Calu3 (cell line): ENCODE results near the gene TUBA3D. TPM values are rescaled to one million over a fixed set of nuclear protein-coding genes. Genes with fewer than 3 reads are reported as not detected.
"Not testable (repeated sequence)": the region's sequence is repeated elsewhere in the genome, so short reads cannot be mapped to it uniquely, and the experiment has no call there.

Source experiments
- BruUV-seq: library from RNA; stranded (reverse); fragments of 400-500 nt; replicated peaks from 2 replicates; lab custom pipeline; 2021; lab: Mats Ljungman, UMichigan
- CTCF ChIA-PET: fragments of 300-600 bp; sonication (Branson Sonifier 250); formaldehyde crosslinking; loops from one replicate; lab custom pipeline; 2022; ENCODE audit warnings: antibody characterized with exemption; lab: Charles Lee
- DNase-seq: peaks from one replicate; pipeline ENCODE4 v3.0.0; 2022
- H3K27ac Mint-ChIP-seq: one replicate; pipeline ENCODE4 v1.8.0; 2022; ENCODE audit warnings: mixed read lengths; ENCODE audit not compliant: unreplicated experiment
- H3K27me3 Mint-ChIP-seq: one replicate; pipeline ENCODE4 v1.8.0; 2022; ENCODE audit warnings: mixed read lengths; ENCODE audit not compliant: unreplicated experiment
- H3K36me3 Mint-ChIP-seq: one replicate; pipeline ENCODE4 v1.8.0; 2022; ENCODE audit warnings: mild to moderate bottlenecking, moderate library complexity, mixed read lengths; ENCODE audit not compliant: insufficient read depth, unreplicated experiment
- H3K4me1 Mint-ChIP-seq: one replicate; pipeline ENCODE4 v1.8.0; 2022; ENCODE audit warnings: mild to moderate bottlenecking, low read depth, mixed read lengths; ENCODE audit not compliant: unreplicated experiment
- H3K4me3 Mint-ChIP-seq: one replicate; pipeline ENCODE4 v1.8.0; 2022; ENCODE audit warnings: mild to moderate bottlenecking, low read depth, moderate library complexity, mixed read lengths; ENCODE audit not compliant: unreplicated experiment
- H3K9me3 Mint-ChIP-seq: one replicate; pipeline ENCODE4 v1.8.0; 2022; ENCODE audit warnings: low read depth, mixed read lengths; ENCODE audit not compliant: unreplicated experiment
- intact Hi-C: fragments of 100-400 bp; cut with micrococcal nuclease; formaldehyde crosslinking; loops from one replicate; pipeline ENCODE4 v1.10.0; 2022; ENCODE audit not compliant: unreplicated experiment
- total RNA-seq: library from RNA; stranded (reverse); gene quantifications from 2 replicates; pipeline ENCODE4 v1.2.3, GENCODE V29; 2022
- TF ChIP-seq, protein P1 (sequence below): fragments of 200-600 bp; IDR thresholded peaks from one replicate; pipeline ENCODE4 v1.8.0; 2022; ENCODE audit warnings: antibody characterized with exemption; ENCODE audit not compliant: unreplicated experiment

TUBA3D gene
- total RNA-seq, 1 experiment from 2014 or later: not detected

DNA sequence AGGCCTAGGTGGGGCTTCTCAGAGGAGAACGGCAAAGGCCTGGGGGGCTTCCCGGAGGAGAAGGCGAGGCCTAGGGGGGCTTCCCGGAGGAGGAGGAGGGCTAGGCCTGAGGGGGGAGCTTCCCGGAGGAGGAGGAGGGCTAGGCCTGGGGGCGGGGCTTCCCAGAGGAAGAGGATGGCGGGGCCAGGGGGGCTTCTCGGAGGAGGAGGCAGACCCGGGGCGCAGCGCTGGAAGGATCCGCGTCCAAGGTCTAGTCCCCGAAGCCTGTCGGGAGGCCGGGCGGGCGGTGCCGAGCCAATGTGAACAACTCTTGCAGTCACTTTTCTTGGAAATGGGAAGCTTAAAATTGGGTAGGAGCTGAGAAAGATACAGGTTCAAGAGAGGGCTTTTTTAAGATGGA is 30.0 kb upstream of the TUBA3D start:
- Mint-ChIP-seq H3K9me3 (no peaks in the 10 kb centered on the region), H3K36me3 (peaks cover 3% of the 10 kb centered on the region)
- no TSS peak for BruUV-seq

DNA sequence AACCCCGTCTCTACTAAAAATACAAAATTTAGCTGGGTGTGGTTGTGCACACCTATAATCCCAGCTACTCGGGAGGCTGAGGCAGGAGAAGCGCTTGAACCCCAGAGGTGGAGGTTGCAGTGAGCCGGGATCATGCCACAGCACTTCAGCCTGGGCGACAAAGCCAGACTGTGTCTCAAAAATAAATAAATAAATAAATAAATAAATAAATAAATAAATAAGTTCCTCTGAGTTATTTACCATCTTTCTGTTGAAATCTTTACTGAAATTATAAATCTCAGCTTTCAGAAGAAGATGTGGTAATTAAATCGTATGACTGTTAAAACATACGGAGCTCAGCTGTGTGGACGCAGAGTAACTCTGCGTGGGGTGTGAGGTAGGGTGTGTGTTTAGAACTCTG is 27.9 kb upstream of the TUBA3D start:
- BruUV-seq, intact Hi-C loops, H3K4me1 Mint-ChIP-seq, DNase-seq, H3K4me3 Mint-ChIP-seq, H3K9me3 Mint-ChIP-seq, H3K36me3 Mint-ChIP-seq, H3K27ac Mint-ChIP-seq, CTCF ChIA-PET: not testable (repeated sequence)
- peaks cover 34% of the 10 kb centered on the region for H3K27me3 Mint-ChIP-seq

More for the DNA sequence above, 30.0 kb upstream of the TUBA3D start:
- intact Hi-C loops: no loop called here
- CTCF ChIA-PET: no interaction called here
- no peaks in the 10 kb centered on the region for H3K4me1 Mint-ChIP-seq
- H3K27ac Mint-ChIP-seq: no peak overlapping the region
- TF ChIP-seq, protein P1, sequence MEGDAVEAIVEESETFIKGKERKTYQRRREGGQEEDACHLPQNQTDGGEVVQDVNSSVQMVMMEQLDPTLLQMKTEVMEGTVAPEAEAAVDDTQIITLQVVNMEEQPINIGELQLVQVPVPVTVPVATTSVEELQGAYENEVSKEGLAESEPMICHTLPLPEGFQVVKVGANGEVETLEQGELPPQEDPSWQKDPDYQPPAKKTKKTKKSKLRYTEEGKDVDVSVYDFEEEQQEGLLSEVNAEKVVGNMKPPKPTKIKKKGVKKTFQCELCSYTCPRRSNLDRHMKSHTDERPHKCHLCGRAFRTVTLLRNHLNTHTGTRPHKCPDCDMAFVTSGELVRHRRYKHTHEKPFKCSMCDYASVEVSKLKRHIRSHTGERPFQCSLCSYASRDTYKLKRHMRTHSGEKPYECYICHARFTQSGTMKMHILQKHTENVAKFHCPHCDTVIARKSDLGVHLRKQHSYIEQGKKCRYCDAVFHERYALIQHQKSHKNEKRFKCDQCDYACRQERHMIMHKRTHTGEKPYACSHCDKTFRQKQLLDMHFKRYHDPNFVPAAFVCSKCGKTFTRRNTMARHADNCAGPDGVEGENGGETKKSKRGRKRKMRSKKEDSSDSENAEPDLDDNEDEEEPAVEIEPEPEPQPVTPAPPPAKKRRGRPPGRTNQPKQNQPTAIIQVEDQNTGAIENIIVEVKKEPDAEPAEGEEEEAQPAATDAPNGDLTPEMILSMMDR: no peak
- H3K27me3 Mint-ChIP-seq: peaks cover 55% of the 10 kb centered on the region
- no peak for DNase-seq
- H3K4me3 Mint-ChIP-seq: no peak overlapping the region

DNA sequence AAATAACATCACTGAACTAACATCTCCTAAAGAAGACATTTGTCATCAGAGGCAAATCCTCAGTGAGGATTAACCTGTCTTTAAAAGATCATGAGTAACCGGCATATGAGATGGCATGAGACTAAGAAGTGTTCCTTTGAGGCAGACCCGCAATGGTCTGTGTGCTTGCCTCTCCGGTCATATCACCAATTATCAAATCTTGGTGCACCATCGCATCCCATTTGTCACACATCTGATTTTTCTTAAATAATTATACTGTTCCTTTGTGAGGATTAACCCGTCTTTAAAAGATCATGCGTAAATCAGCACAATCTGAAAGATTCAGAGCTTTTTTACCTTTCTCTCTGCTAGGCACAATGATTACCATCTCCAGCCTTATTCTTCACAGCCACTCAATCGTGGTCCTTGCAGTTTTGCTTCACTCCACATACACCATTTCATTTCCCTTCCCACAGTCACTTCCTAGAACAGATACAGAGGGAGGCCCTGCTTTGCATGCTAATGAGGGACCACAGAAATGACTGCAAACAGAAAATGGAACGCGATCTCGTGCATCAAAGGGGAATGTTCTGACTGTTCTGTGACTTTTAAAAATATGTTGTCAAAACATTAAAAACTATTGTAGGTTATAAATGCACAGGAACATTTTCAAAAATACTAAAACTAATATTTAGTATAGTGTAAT is 24.5 kb upstream of the TUBA3D start:
- H3K27ac Mint-ChIP-seq, H3K4me1 Mint-ChIP-seq, CTCF ChIA-PET, H3K4me3 Mint-ChIP-seq, DNase-seq, intact Hi-C loops, BruUV-seq, H3K36me3 Mint-ChIP-seq, H3K9me3 Mint-ChIP-seq: not testable (repeated sequence)
- peaks cover 21% of the 10 kb centered on the region for H3K27me3 Mint-ChIP-seq

DNA sequence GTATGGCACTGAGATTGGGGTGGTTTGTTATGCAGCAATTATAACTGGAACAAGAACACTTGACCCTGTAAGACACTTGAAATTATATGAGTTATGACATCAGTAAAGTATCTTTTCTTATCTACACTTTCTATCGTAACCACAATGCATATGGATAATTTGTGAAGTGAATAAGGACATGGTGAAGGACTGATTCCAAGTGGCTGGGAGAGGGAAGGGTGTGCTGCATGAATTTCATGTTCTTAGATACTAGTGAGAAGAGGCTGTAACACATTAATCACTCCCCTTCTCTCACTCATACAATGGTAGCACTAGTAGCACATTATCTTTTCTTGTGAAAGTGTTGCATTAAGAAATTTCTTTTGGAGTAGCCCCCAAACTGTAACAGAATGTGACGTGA is 21.0 kb upstream of the TUBA3D start:
- H3K27me3 Mint-ChIP-seq: peaks cover 15% of the 10 kb centered on the region
- BruUV-seq, H3K9me3 Mint-ChIP-seq, H3K4me3 Mint-ChIP-seq, H3K36me3 Mint-ChIP-seq, H3K27ac Mint-ChIP-seq, DNase-seq, intact Hi-C loops, H3K4me1 Mint-ChIP-seq, CTCF ChIA-PET: not testable (repeated sequence)

DNA sequence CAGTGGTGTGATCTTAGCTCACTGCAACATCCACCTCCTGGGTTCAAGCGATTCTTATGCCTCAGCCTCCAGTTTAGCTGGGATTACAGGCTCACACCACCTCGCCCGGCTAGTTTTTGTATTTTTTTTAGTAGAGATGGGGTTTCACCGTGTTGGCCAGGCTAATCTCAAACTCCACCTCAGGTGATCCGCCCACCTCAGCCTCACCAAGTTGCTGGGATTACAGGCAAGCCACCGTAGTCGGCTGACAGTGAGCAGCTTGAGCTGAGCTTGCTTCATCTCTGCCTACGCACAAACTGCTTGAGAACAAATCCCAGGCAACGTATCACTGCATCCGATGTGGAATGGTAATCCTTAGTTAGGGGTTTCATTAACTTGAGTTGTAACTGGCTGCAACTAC is 8.2 kb upstream of the TUBA3D start:
- intact Hi-C loops, CTCF ChIA-PET, H3K36me3 Mint-ChIP-seq, H3K27ac Mint-ChIP-seq, H3K27me3 Mint-ChIP-seq, H3K4me1 Mint-ChIP-seq, BruUV-seq, DNase-seq, H3K4me3 Mint-ChIP-seq, H3K9me3 Mint-ChIP-seq: not testable (repeated sequence)

DNA sequence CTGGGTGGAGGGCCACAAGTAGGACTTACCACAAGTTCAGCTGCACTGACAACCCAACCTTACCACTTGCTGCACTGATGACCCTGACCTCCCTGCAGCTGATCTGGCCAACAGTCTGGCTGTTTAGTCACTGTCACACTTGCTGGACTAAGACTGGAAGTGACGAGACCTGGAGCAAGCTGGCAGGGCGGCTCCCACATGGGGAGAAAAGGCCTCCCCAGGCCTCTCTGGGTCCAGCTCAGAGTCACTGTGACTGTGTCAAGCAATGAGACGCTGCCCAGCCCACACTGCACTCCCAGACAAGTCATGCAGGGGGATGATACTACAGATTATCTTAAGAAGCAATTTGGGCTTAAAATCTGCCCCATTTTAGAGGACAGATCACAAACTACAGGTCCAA is 5.0 kb upstream of the TUBA3D start:
- H3K27me3 Mint-ChIP-seq, BruUV-seq, H3K36me3 Mint-ChIP-seq, H3K4me3 Mint-ChIP-seq, H3K9me3 Mint-ChIP-seq, H3K27ac Mint-ChIP-seq, DNase-seq, CTCF ChIA-PET, H3K4me1 Mint-ChIP-seq, intact Hi-C loops: not testable (repeated sequence)

DNA sequence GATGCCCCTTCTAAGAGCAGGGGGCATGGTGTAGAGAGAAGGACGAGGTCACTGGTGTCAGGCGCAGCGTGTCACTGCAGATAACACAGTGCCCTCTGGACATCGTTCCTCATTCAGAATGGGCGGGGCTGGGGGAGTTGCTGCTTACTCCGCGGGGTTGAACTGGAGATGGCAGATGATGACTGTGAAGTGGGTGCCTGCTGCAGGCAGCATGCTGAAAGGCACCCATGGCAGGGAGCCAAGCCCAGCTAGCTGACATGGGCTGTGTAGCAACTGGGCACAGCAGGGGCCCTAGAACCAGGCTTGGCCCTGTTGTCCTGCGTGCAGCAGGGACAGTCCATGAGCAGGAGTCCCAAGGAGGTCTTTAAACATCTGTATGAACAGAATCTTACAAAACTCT is 4.3 kb upstream of the TUBA3D start:
- H3K4me3 Mint-ChIP-seq, H3K27ac Mint-ChIP-seq, H3K4me1 Mint-ChIP-seq, H3K9me3 Mint-ChIP-seq, BruUV-seq, H3K27me3 Mint-ChIP-seq, CTCF ChIA-PET, intact Hi-C loops, H3K36me3 Mint-ChIP-seq, DNase-seq: not testable (repeated sequence)

DNA sequence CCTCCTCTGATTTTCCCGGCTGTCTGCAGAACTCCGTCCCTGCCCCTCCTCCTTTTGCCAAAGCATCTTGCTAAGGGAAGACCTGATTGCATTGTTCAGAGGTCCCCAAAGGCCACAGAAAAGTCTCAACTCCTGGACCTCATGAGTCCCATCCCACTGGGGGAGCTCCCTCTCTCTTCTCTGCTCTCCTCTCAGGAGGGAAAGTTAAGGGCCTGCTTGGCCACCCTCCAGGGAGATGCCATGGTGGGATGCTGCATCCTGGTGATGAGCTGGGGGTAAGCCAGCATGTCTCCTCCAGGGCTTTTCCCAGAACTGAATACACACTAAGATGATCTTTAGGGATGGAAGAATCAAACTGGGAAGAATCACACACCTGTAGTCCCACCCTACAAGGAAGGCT is 2.7 kb upstream of the TUBA3D start:
- intact Hi-C loops, CTCF ChIA-PET, H3K36me3 Mint-ChIP-seq, H3K27me3 Mint-ChIP-seq, H3K27ac Mint-ChIP-seq, DNase-seq, H3K9me3 Mint-ChIP-seq, H3K4me3 Mint-ChIP-seq, H3K4me1 Mint-ChIP-seq, BruUV-seq: not testable (repeated sequence)

DNA sequence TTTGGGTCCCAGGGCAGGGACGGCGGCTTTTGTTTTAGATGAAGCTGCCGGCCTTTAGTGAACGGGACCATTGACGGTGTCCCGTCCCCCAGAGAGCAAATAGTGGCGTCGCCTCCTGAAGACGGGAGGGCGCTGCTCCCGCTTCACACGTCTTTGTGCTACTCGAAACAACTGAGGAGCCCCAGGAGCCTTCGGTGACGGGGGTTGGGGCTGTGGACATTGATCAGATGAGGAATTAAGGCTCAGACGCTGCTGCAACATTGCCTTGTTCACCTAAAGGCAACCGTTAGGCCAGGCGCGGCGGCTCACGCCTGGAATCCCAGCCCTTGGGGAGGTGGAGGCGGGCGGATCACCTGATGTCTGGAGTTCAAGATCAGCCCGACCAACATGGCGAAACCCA is 444 bp downstream of the TUBA3D start:
- H3K4me3 Mint-ChIP-seq, CTCF ChIA-PET, BruUV-seq, H3K4me1 Mint-ChIP-seq, H3K9me3 Mint-ChIP-seq, intact Hi-C loops, DNase-seq, H3K27ac Mint-ChIP-seq, H3K36me3 Mint-ChIP-seq, H3K27me3 Mint-ChIP-seq: not testable (repeated sequence)
